ENCODE results near the gene KIAA0232. TPM values are rescaled to one million over a fixed set of nuclear protein-coding genes. Genes with fewer than 3 reads are reported as not detected.

Gene KIAA0232
- total and polyA plus RNA-seq, 12 donors: 7.3 to 45.2 (median 27.4) TPM

GRCh38 chr4:6894528-6895498 lies 112.3 kb downstream of the KIAA0232 start:
- DNase-seq: peak in 2 of 7 donors; percentile 11 to 20
- intact Hi-C loops (cut with DNase I): no loop called here
- Histone ChIP-seq H3K27me3 (no peaks in the 10 kb centered on the region), H3K36me3 (replicated peaks in 1 of 2) (no peaks in the 10 kb centered on the region), H3K9me3 (replicated peaks in 1 of 3) (no peaks in the 10 kb centered on the region), H3K4me3 (no peak overlapping the region), H3K27ac (no peak overlapping the region), H3K4me1 (replicated peaks in 1 of 2) (peaks cover 9 to 15% of the 10 kb centered on the region in 2 donors)
- TF ChIP-seq POLR2A (IDR thresholded peaks at IDR 0.05) (no peak), CTCF (IDR thresholded peaks at IDR 0.05) (no peak)
- WGBS, 4 donors: 87 to 91% (median 88%) methylated on average over 22 to 29 of the region's 29 CpGs

DNA sequence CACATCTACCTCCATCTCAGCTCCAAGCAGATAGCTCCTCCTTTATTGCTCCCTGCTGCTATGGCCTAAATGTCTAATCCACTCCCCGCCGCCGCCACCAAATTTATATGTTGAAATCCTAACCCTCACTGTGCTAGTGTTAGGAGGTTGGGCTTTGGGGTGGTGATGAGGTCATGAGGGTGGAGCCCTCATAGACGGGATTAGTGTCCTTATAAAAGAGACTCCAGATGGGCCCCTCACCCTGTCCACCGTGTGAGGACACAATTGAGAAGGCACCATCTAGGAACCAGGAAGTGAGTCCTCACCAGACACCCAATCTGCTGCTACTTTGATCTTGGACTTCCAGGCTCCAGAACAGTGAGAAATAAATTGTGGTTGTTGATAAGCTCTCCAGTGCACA lies 113.5 kb downstream of the KIAA0232 start:
- no peaks in the 10 kb centered on the region for H3K9me3 ChIP-seq (replicated peaks in 1 of 3)
- no peak overlapping the region for H3K4me3 ChIP-seq
- intact Hi-C loops (cut with DNase I): no loop called here
- TF ChIP-seq CTCF (IDR thresholded peaks at IDR 0.05) (no peak), POLR2A (IDR thresholded peaks at IDR 0.05) (no peak)
- peaks cover 9 to 15% of the 10 kb centered on the region in 2 donors for H3K4me1 ChIP-seq (replicated peaks in 1 of 2)
- H3K27ac ChIP-seq: no peak overlapping the region
- no peaks in the 10 kb centered on the region for H3K27me3 ChIP-seq
- WGBS, 4 donors: 82 to 84% methylated on average over 5 of the region's 5 CpGs; no CpG with 5 or more reads in 2 of the 4 donors
- no peaks in the 10 kb centered on the region for H3K36me3 ChIP-seq (replicated peaks in 1 of 2)
- DNase-seq: no peak

GRCh38 chr4:6898763-6899162 lies 116.2 kb downstream of the KIAA0232 start:
- H3K9me3 ChIP-seq (replicated peaks in 1 of 3): no peaks in the 10 kb centered on the region
- H3K27me3 ChIP-seq: no peaks in the 10 kb centered on the region
- H3K4me3 ChIP-seq: no peak overlapping the region
- DNase-seq: peak in 1 of 7 donors; percentile 5
- 54 to 94% (median 89%) methylated on average over 3 of the region's 3 CpGs for WGBS, 4 donors
- intact Hi-C loops (cut with DNase I): no loop called here
- no peaks in the 10 kb centered on the region for H3K4me1 ChIP-seq (replicated peaks in 1 of 2)
- TF ChIP-seq POLR2A (IDR thresholded peaks at IDR 0.05) (no peak), CTCF (IDR thresholded peaks at IDR 0.05) (no peak)
- no peak overlapping the region for H3K27ac ChIP-seq
- H3K36me3 ChIP-seq (replicated peaks in 1 of 2): no peaks in the 10 kb centered on the region

- DNase-seq: peak in 2 of 7 donors; percentile 13
- H3K9me3 ChIP-seq (replicated peaks in 1 of 3): no peaks in the 10 kb centered on the region
- intact Hi-C loops (cut with DNase I): loop anchor here (10.0 kb wide), 1 partner anchor 175 kb away; no protein-coding TSS in a partner anchor
- no peaks in the 10 kb centered on the region for H3K4me1 ChIP-seq (replicated peaks in 1 of 2)
- TF ChIP-seq CTCF (IDR thresholded peaks at IDR 0.05): no peak
- TF ChIP-seq POLR2A (IDR thresholded peaks at IDR 0.05): no peak
- no peak overlapping the region for H3K4me3 ChIP-seq
- no peak overlapping the region for H3K27ac ChIP-seq
- H3K36me3 ChIP-seq (replicated peaks in 1 of 2): no peaks in the 10 kb centered on the region
- no peaks in the 10 kb centered on the region for H3K27me3 ChIP-seq
- WGBS, 4 donors: 91 to 95% (median 93%) methylated on average over 8 to 10 of the region's 10 CpGs
These were observed 117.8 kb downstream of the KIAA0232 start for GRCh38 chr4:6900181-6900812.
